ENCODE measurements around the gene IGSF9B. TPM values are rescaled to one million over a fixed set of nuclear protein-coding genes. Genes with fewer than 3 reads are reported as not detected.

IGSF9B gene
- polyA plus RNA-seq, 10 donors: 7.5 to 15.3 (median 11.9) TPM

GRCh38 chr11:133920109-133920990 is 36.4 kb downstream of the IGSF9B start:
- DNase-seq: no peak

GRCh38 chr11:133919330-133920108 is 37.2 kb downstream of the IGSF9B start:
- no peak for DNase-seq

GRCh38 chr11:133918608-133919260 is 38.0 kb downstream of the IGSF9B start:
- no peak for DNase-seq

GRCh38 chr11:133917921-133918607 is 38.7 kb downstream of the IGSF9B start:
- no peak for DNase-seq

GRCh38 chr11:133916784-133917440 is 39.9 kb downstream of the IGSF9B start:
- DNase-seq: no peak

- DNase-seq: no peak
Observed at GRCh38 chr11:133913761-133914160, 43.0 kb downstream of the IGSF9B start.

GRCh38 chr11:133911171-133911570 is 45.6 kb downstream of the IGSF9B start:
- no peak for DNase-seq

- DNase-seq: no peak
Observed at GRCh38 chr11:133910101-133910500, 46.7 kb downstream of the IGSF9B start.

GRCh38 chr11:133908827-133909226 is 47.9 kb downstream of the IGSF9B start:
- DNase-seq: no peak

- DNase-seq: no peak
Observed at GRCh38 chr11:133907841-133908241, 48.9 kb downstream of the IGSF9B start.

- DNase-seq: no peak
Observed at GRCh38 chr11:133907216-133907615, 49.6 kb downstream of the IGSF9B start.

- DNase-seq: no peak
Observed at GRCh38 chr11:133906746-133907145, 50.0 kb downstream of the IGSF9B start.

- DNase-seq: no peak
Observed at GRCh38 chr11:133906241-133906640, 50.5 kb downstream of the IGSF9B start.

- DNase-seq: no peak
Observed at GRCh38 chr11:133905677-133906156, 51.1 kb downstream of the IGSF9B start.

GRCh38 chr11:133904818-133905515 is 51.8 kb downstream of the IGSF9B start:
- no peak for DNase-seq

GRCh38 chr11:133903875-133904817 is 52.6 kb downstream of the IGSF9B start:
- DNase-seq: no peak

- DNase-seq: no peak
Observed at GRCh38 chr11:133903056-133903455, 53.7 kb downstream of the IGSF9B start.

GRCh38 chr11:133902506-133902905 is 54.3 kb downstream of the IGSF9B start:
- no peak for DNase-seq

- DNase-seq: no peak
Observed at GRCh38 chr11:133901999-133902398, 54.8 kb downstream of the IGSF9B start.
